ENCODE results near the gene HS6ST3.

Gene HS6ST3

DNA sequence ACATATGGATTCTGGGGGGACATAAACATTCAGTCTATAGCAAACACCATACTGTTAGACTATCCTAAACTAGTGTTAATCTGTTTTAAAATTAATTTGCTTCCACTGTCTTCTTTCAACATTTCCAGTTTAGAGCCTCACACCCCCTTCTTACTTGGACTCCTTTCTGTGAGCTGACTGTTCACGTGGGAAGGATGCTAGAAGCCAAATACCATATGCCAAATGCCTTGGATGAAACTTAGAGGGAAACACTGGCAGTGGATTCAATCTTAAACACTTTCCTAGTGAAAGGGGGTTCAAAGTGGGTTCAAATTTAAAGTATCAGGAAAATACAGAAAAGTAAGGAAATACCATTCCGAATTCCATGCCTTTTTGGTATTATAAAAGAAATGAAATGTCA is 113.6 kb downstream of the HS6ST3 start:
- DNase-seq = no peak

- no peak for DNase-seq
These were observed 125.0 kb downstream of the HS6ST3 start for GRCh38 chr13:96214824-96215445.

- DNase-seq = no peak
These were observed 126.6 kb downstream of the HS6ST3 start for GRCh38 chr13:96216543-96216942.

DNA sequence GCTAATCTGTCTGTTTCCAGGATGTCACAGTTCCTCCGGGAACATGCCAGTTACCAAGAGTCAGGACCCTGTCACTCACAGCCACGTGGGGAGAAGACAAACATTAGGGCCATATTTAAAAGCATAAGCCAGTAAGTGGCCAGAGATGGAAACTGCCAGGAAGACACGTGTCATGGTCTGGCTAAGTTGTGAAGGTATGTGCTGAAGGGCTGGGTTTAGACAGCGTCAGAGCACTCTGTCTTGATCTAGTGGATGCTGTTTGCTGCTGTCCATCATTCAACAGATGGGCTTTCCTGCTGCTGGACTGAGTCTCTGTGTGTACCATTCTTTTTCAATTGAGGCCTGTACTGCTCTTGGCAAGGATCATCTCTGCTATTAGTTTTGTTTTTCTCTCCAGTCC is 128.6 kb downstream of the HS6ST3 start:
- DNase-seq = no peak

DNA sequence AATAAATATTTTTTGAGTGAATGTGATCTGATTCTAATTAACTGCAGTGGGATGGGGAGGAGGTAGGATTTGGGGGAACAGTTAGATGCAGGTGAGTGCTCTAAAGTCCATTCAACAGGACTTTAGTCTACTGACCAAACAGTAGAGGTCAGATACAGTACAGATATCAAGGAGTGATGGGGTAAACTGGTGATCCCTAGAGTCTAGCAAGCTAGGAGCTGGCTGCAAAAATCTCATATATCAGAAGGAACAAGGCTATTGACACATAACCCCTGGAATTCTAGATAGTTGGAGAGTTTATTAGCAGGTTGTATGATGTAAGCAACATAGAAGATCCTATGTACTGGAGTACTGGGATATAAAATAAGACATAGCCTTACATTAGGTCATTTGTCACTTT is 131.6 kb downstream of the HS6ST3 start:
- no peak for DNase-seq

DNA sequence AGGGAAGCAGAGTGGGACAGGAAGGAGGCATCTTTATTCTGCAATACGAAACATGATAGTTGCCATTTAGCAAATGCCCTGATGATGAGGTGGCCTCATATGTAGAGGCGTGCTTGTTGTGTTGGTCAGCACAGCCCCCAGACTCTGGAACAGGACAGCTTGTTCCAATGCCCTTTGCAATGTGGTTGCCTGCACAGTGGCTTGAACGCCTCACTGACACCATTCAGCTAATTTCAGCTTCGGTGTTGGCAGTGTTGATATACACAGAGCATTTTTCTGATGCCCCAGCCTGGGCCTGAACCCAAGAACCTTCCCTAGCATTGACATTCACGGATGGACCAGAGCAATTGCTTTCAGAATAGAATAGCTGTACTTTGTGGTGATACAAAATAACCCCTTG is 133.3 kb downstream of the HS6ST3 start:
- DNase-seq = no peak

GRCh38 chr13:96229356-96229755 is 139.4 kb downstream of the HS6ST3 start:
- DNase-seq = peak; percentile 24 to 30

DNA sequence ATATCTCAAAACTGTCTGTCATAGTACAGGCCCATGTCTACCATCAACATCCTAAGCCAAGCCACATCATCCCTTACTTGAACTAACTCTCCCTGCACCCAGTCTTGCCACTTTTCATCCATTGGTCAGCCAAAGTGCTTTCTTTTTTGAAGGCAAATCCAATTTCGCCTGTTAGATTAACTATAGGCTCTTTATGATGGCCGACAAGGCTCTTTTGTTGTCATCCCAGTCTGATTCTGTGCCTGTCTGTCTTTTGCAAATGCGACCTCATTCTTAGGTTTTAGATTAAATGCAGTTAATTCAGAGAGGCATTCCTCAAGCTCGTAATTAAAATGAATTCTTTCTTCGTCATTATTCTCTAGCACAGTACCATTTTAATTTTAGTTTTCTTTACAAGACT is 148.3 kb downstream of the HS6ST3 start:
- no peak for DNase-seq

DNA sequence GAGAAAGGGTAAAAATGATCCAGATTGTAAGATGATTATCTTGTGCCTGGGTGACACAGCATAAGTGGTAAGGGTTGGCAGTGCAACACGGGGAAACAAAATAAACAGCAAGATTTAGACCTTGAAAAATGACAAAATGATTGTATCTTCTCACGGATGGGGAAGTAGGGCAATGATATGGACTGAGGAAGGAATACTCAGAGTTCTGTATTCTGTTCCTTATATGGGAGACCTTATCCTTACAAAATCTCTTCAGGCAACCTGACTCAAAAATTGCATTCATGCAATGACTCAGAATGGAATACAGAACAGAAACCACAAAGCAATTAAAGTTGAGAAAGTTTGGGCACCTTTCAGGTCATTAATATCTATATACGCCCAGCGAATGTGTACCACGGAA is 149.0 kb downstream of the HS6ST3 start:
- no peak for DNase-seq

- no peak for DNase-seq
These were observed 153.5 kb downstream of the HS6ST3 start for GRCh38 chr13:96243376-96243775.

- no peak for DNase-seq
These were observed 158.2 kb downstream of the HS6ST3 start for GRCh38 chr13:96248103-96248502.

- no peak for DNase-seq
These were observed 159.1 kb downstream of the HS6ST3 start for GRCh38 chr13:96248996-96249395.

GRCh38 chr13:96252903-96253302 is 163.0 kb downstream of the HS6ST3 start:
- DNase-seq = no peak

GRCh38 chr13:96273196-96273595 is 183.3 kb downstream of the HS6ST3 start:
- DNase-seq = no peak

- no peak for DNase-seq
These were observed 184.1 kb downstream of the HS6ST3 start for GRCh38 chr13:96274046-96274445.

DNA sequence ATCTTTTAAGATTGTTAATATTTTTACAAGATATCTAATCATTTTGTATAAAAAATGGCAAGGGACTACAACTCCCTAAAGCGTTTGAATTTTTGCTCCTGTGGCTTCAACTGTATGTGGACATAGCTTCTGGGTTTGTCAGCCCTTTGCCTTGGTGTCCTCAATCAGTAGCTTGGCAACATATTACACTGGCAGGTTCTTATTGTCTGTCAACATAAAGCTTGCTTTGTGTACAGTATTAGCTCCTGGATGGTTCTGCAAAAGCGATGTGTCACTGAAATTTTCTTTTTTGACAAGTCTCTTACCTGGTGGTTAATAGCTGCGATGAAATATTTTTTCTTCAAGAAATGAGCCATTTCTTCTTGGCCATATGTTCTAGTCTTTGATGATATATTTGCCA is 190.0 kb downstream of the HS6ST3 start:
- DNase-seq = no peak

DNA sequence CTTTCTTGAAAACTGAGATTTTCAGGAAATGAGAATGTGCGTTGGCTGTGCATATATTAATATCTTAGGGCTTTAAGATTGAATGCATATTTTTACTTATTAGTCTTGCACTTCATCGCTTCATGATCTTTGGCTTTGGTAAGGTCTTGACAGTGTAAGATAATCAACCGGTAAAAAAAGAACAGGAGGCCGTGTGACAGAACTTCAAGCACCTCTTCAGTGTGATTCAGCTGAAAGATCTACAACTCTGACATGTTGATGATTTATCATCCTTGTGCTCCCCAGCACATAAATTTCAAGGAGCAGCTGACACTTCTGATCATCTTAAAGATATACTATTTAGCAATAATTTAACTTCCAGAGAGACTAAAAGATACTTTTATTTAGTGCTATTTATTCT is 195.1 kb downstream of the HS6ST3 start:
- DNase-seq = no peak

GRCh38 chr13:96285729-96286128 is 195.8 kb downstream of the HS6ST3 start:
- DNase-seq = no peak

DNA sequence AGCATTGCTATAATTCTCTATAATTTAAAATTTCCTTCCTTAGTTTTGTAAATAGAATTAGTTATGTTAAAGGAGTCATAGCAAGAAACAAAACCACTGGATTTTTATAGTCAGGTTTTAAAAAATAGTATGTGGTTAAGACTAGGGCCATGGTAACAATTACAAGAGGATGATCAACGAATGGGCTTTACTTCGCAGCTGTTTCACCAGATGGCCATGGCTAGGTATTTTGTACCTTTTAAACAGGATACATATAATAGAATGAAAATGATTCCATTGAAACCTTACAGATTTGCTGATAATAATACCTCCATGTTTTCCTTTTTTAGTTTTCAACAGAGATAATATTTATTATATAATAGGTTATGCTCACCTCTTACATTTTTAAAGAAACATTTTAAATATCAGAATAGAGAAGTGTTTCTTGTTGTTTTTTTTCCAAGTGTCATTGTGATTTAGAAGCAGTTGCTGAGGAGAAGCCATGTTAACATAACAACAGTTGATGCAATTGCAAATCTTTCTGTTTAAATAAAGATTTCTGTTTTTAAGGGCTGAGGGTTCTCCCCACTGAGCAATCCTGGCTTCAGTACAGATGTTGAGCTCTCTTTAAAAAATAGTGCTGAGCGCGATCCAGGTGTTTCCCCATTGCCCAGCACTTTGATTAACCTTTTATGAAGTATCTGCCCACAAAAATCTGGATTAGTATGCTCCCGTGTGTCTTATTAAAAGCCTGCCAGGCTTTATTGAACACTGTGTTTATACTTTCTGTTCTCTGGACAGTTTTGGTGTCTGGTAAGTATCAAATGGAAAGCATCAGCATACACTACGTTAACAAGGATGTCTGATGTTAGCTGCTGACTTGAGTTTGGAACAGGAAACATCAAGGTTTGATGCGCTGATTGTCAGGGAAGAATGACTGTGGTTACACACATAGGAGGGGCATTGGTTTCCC is 205.3 kb downstream of the HS6ST3 start:
- DNase-seq = no peak

DNA sequence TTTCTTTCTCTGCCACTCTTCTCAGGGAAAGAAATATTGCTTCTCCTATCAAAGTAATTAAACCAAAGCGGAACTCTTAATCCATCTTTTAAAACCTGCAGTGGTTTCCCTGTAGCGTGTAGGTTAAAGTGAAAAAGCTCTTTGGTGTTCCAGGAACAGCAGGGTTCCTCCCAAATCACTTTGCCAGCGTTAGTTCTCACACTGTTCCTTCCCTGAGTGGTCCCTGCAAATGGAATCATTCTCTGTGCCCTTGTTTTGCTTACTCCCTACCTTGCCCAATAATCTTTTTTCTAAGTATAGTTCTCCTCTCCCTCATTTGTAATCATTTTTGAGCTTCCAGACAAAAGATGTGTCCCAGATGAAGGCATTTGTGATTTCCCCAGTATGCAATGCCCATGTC is 207.5 kb downstream of the HS6ST3 start:
- DNase-seq = no peak

GRCh38 chr13:96299235-96299634 is 209.3 kb downstream of the HS6ST3 start:
- DNase-seq = no peak

DNA sequence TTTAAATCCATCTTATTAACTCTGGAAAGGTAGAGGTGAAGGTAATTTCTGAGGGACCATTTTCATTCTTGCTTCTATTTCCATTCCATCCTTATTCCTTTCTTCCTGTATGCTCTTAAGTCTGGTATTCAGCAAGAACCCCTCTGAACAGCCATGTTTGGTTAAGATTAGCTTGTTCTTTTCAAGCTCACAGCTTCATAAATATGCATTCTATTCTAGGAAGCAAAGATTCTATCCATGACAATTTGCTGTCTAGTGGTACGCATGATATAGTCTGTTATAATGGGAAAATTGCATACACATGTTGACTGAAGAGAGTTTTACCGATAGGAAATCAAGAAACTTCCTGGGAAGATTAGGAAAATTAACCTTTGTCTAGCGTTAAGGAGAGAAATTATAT is 218.7 kb downstream of the HS6ST3 start:
- no peak for DNase-seq

GRCh38 chr13:96314974-96315373 is 225.1 kb downstream of the HS6ST3 start:
- DNase-seq = no peak

GRCh38 chr13:96338030-96338429 is 248.1 kb downstream of the HS6ST3 start:
- no peak for DNase-seq

DNA sequence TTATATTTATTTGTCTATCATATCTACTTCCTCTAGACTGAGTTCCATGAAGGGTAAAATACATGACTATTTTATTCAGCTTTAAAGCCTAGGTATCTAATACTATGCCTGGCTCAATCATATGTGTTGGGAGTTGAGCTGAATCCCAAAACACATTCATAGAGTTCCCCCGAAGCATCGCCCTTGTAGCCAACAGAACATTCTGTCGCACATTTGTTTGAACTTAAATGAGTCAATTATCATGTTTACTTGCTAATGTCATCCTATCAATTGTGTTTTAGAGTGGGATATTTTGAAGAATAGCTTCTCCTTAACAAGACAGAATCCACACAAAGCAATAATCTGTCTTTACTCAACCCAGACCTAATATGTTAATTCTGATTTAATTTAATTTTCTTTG is 252.4 kb downstream of the HS6ST3 start:
- no peak for DNase-seq

Data from AML-193 (cell line).